ENCODE data around the gene ZDHHC8.

Gene ZDHHC8

GRCh38 chr22:20131859-20132685, 468 bp downstream of the ZDHHC8 start:
- DNase-seq: no peak

DNA sequence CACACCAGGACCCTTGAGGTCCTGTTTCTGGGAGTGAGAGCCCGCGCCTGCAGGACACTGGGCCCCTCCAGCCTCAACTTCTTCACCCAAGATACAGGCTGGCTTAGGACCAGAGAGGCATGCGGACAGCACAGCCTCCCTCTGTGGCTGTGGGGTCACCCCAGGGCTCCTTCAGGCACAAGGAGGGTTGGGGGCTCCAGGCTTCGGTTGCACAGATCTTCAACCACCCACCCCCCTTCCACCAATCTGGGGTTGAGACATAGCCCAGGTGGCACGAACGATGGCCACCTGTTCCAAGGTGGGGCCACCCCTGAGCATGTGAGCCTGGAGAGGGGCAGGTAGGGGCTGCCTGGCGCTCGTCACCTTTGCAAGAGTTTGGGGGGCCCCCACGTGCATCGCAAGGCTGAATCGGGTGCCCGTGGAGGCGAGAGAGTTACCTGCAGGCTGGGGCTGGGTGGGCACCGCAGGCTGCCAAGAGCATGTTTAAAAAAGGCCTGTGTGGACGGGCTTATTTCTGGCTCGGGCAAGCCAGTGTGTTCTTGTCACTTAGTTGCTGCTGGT, 1.2 kb downstream of the ZDHHC8 start:
- DNase-seq: no peak

GRCh38 chr22:20133930-20134549, 2.4 kb downstream of the ZDHHC8 start:
- no peak for DNase-seq

GRCh38 chr22:20135265-20135664, 3.7 kb downstream of the ZDHHC8 start:
- no peak for DNase-seq

- DNase-seq: no peak
Observed at GRCh38 chr22:20135806-20136602, 4.4 kb downstream of the ZDHHC8 start.

GRCh38 chr22:20136603-20136873, 4.9 kb downstream of the ZDHHC8 start:
- DNase-seq: no peak

GRCh38 chr22:20137113-20137512, 5.5 kb downstream of the ZDHHC8 start:
- no peak for DNase-seq

- no peak for DNase-seq
Observed at GRCh38 chr22:20137671-20138416, 6.2 kb downstream of the ZDHHC8 start.

GRCh38 chr22:20138417-20138738, 6.8 kb downstream of the ZDHHC8 start:
- no peak for DNase-seq

DNA sequence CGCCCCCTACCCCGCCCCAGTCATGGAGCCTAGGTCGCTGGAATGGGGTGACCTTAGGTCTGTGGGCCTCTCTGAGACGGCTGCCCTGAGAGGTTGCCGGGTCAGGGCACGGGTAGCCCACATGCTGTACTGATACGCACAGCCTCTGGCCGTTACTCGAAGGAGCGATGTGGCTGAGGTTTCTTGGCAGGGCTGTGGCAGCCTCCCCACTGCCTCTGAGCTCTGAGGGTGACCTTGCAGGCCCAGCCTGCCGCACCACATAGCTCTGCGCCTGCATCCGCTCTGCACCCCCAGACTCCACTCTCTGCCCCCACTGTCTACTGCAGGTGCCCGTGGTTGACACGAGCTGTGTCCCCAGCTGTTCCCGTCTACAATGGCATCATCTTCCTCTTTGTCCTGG, 7.3 kb downstream of the ZDHHC8 start:
- DNase-seq: no peak

DNA sequence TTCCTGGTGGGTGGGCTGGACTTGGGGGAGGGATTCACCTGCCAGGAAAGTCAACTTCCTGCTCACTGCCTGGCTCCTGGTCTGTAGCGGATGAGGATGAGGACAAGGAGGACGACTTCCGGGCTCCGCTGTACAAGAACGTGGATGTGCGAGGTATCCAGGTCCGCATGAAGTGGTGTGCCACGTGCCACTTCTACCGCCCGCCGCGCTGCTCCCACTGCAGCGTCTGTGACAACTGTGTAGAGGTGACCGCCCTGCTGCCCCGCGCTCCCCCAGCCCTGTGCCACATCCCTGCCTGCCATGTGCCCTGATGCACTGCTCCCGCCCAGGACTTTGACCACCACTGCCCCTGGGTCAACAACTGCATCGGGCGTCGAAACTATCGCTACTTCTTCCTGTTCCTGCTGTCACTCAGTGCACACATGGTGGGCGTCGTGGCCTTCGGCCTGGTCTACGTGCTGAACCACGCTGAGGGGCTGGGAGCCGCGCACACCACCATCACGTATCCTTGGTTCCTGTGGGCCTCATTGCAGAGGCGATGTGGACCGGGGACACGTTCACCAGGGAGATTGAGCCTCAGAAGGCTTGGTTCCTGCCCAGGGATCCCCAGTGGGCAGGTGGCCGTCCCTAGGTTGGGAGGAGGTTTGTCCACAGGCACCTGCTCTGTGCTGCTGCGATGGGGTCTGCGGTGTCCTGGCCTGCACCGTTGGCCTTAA, 7.9 kb downstream of the ZDHHC8 start:
- DNase-seq: no peak

DNA sequence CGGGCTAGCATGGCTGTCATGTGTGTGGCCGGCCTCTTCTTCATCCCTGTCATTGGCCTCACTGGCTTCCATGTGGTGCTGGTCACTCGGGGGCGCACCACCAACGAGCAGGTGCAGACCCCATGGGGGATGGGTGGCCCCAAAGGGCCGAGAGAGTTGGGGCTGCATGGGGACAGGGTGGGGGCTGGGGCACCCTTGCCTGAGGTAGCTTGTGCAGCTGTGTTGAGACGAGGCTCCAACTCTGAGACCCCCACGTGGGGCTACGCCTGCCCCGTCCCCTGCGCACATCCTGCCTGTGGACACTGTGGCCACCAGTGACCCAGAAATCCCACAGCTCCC, 8.5 kb downstream of the ZDHHC8 start:
- no peak for DNase-seq

GRCh38 chr22:20140521-20140964, 8.9 kb downstream of the ZDHHC8 start:
- DNase-seq: no peak

GRCh38 chr22:20141186-20142077, 9.8 kb downstream of the ZDHHC8 start:
- DNase-seq: no peak

DNA sequence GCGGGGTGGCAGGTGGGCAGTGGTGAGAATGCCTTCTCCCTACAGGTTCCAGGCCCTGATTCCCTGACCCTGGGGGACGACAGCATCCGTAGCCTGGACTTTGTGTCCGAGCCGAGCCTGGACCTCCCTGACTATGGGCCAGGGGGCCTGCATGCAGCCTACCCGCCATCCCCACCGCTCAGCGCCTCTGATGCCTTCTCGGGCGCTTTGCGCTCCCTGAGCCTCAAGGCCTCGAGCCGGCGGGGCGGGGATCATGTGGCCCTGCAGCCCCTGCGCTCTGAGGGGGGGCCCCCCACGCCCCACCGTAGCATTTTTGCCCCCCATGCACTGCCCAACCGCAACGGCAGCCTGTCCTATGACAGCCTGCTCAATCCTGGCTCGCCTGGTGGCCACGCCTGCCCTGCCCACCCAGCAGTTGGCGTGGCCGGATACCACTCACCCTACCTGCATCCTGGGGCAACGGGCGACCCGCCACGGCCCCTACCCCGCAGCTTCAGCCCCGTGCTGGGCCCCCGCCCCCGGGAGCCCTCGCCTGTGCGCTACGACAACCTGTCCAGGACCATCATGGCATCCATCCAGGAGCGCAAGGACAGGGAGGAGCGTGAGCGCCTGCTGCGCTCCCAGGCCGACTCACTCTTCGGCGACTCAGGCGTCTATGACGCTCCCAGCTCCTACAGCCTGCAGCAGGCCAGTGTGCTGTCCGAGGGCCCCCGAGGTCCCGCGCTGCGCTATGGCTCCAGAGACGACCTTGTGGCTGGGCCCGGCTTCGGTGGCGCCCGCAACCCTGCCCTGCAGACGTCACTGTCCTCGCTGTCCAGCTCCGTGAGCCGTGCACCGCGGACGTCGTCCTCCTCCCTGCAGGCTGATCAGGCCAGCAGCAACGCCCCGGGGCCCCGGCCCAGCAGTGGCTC, 11.4 kb downstream of the ZDHHC8 start:
- no peak for DNase-seq

DNA sequence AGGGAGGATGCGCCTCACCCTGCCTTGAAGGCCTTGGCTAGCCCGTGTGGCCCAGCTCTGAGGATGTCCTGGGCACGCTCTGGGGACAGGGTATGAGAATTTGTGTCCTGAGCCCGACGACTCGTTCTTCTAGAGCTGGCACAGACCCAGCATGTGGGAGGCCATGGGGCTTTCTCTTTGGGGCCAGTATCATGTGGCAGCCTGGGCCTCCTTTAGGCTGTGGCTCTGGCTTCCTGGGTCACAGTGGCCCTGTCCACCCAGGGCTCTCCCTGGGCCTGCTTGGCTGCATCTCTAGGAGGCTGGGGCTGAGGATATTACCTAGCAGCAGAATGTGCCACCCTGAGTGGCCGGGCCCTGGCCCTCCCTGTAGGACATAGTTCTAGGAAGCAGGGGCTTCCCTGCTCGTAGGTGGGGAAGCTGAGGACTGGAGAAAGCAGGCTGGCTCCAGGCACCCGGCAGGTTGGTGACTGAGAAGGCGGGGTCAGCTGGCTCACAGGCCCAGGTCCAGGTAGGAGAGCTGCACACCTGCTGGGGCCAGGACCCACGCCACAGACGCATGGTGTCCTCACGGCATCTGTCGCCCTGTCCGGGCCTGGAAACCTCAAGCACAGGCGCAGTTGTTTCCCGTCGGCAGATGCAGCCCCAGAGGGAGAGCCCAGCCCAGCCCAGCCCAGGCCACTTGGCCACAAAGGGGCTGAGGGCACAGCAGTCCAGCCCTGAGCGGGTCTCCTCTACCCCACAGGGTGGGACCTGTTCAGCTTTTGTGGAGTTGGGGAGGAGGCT, 12.5 kb downstream of the ZDHHC8 start:
- no peak for DNase-seq

GRCh38 chr22:20145206-20145831, 13.7 kb downstream of the ZDHHC8 start:
- no peak for DNase-seq

- no peak for DNase-seq
Observed at GRCh38 chr22:20145832-20146223, 14.2 kb downstream of the ZDHHC8 start.

DNA sequence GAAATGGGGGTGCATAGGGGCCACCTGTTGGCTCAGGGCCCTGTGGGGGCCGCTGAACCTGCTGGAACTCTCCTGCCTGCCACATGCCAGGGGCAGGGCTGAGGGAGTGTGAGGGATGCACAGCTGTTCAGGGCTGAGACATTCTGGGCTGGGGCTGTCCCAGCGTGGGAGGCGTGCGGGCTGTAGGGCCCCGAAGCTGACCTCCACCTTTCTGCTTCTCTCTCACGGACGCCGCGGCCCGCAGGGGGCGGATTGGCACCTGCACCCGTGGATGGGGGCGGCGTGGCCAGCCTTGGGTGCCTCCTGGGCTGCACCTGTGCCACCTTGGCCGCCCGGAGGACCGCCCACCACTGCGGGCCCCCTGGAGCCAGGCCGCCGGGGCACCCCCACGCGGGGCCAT, 15.2 kb downstream of the ZDHHC8 start:
- no peak for DNase-seq

All from NCI-H2081 (cell line).